ENCODE results near the gene ELP5. TPM values are rescaled to one million over a fixed set of nuclear protein-coding genes. Genes with fewer than 3 reads are reported as not detected.

ELP5 gene
- total and polyA plus RNA-seq, 10 of the 15 experiments (the other 5 are each of a cell fraction or from before 2014, with no cell fraction given) = 41.1 to 109 (median 77.5) TPM

- TF ChIP-seq MYC (IDR thresholded peaks at IDR 0.05; ENCODE audit: insufficient read depth, insufficient read length, insufficient replicate concordance, low read length, severe bottlenecking) (no peak), NR2F1 (conservative IDR thresholded peaks at IDR 0.05) (no peak), BCLAF1 (IDR thresholded peaks at IDR 0.05) (no peak), POU2F2 (IDR thresholded peaks at IDR 0.05; ENCODE audit: borderline replicate concordance, low read depth, low read length) (no peak), HSF1 (IDR thresholded peaks at IDR 0.05; ENCODE audit: low read depth, low read length) (no peak), SMAD5 (IDR thresholded peaks at IDR 0.05; ENCODE audit: low read depth) (peak; percentile 31), KAT2A (conservative IDR thresholded peaks at IDR 0.05; ENCODE audit: control insufficient read depth, low read depth, low read length) (no peak), PKNOX1 (IDR thresholded peaks at IDR 0.05) (peak; percentile 50; the same call in 1 of the 2 replicates), MTA3 (IDR thresholded peaks at IDR 0.05; ENCODE audit: borderline replicate concordance, low read length) (peak; percentile 2; the same call in 1 of the 2 replicates), SMAD1 (IDR thresholded peaks at IDR 0.05; ENCODE audit: low read depth, partially characterized antibody) (peak; percentile 14), SIN3A (IDR thresholded peaks at IDR 0.05; ENCODE audit: low read depth, low read length) (peak; percentile 61), IKZF1 (conservative IDR thresholded peaks at IDR 0.05) (peak; percentile 31), SUPT20H (IDR thresholded peaks at IDR 0.05; ENCODE audit: borderline replicate concordance, control insufficient read depth, low read depth, low read length) (no peak), ETV6 (conservative IDR thresholded peaks at IDR 0.05 in 1 of 2, IDR thresholded peaks at IDR 0.05 in 1 of 2; ENCODE audit: borderline replicate concordance in 1 of 2, low read depth in 1 of 2) (no peak), DPF2 (IDR thresholded peaks at IDR 0.05) (no peak), RELA (IDR thresholded peaks at IDR 0.05; ENCODE audit: borderline replicate concordance, partially characterized antibody) (no peak), YBX1 (IDR thresholded peaks at IDR 0.05) (no peak), NKRF (conservative IDR thresholded peaks at IDR 0.05) (peak; percentile 58), BCL11A (IDR thresholded peaks at IDR 0.05; ENCODE audit: low read depth, low read length) (no peak; the same call in 1 of the 2 replicates), MEF2B (IDR thresholded peaks at IDR 0.05; ENCODE audit: partially characterized antibody, poor library complexity, severe bottlenecking) (peak; percentile 29)
Measured at GRCh38 chr17:7308625-7309433, 56.8 kb downstream of the ELP5 start (continued).
